Vagina (tissue), 2 donors: ENCODE measurements around the gene FBP1.

Experiments
- CTCF ChIP-seq, 3 experiments: fragments of 450-650 bp in 2 of 3; fragments of 200-600 bp in 1 of 3; sonication (generic) in 1 of 3; IDR thresholded peaks; one replicate each; pipeline ENCODE4 v1.5.1; 2017 to 2019; ENCODE audit warnings: antibody characterized with exemption in 3 of 3, mild to moderate bottlenecking in 2 of 3, moderate library complexity in 2 of 3
- POLR2A ChIP-seq, 2 donors: fragments of 450-650 bp; IDR thresholded peaks; one replicate each; pipeline ENCODE4 v1.6.1; 2017; ENCODE audit warnings: antibody characterized with exemption in 2 of 2, mild to moderate bottlenecking in 2 of 2, moderate library complexity in 2 of 2
- POLR2AphosphoS5 ChIP-seq, 2 donors: sonication (generic); formaldehyde crosslinking; IDR thresholded peaks; one replicate each; pipeline ENCODE4 v1.9.0; 2017; ENCODE audit warnings: antibody characterized with exemption in 2 of 2, mild to moderate bottlenecking in 2 of 2, low read depth in 1 of 2; ENCODE audit not compliant: insufficient read depth in 1 of 2

- TF ChIP-seq CTCF (IDR thresholded peaks at IDR 0.05) (no peak), POLR2A (IDR thresholded peaks at IDR 0.05) (no peak), POLR2AphosphoS5 (IDR thresholded peaks at IDR 0.05; ENCODE audit: insufficient read depth in 1 of 2, low read depth in 1 of 2) (no peak)
Observed at GRCh38 chr9:94656200-94656599, 16.9 kb upstream of the FBP1 start.
